ENCODE data around the gene BCL2L13. TPM values are rescaled to one million over a fixed set of nuclear protein-coding genes. Genes with fewer than 3 reads are reported as not detected.

Gene BCL2L13
- total RNA-seq: 10 to 100 TPM; 26.2 to 44.5 (median 37.3) TPM
- long read RNA-seq, partial matches to known transcripts: 1 of 5 reads
- long read RNA-seq, other reads (novel, unspliced or antisense): 0 of 5 reads

- H3K27ac ChIP-seq: peak within 1 kb of the TSS; percentile 98 to 100 (median 100)
- H3K9me3 ChIP-seq: no peaks in the 10 kb centered on the region
- 0% methylated on average over 12 of the region's 70 CpGs for WGBS (ENCODE audit: insufficient coverage, low coverage, low lambda C conversion rate, missing lambda C conversion rate)
- peaks cover 0 to 13% (median 2%) of the 10 kb centered on the region in 4 donors for H3K4me1 ChIP-seq
- intact Hi-C loops (cut with DNase I): no loop called here
- peak; percentile 93 to 97 (median 96) for ATAC-seq
- H3K36me3 ChIP-seq: no peaks in the 10 kb centered on the region
- H3K4me3 ChIP-seq: peak within 1 kb of the TSS; percentile 74 to 91 (median 90)
- no peaks in the 10 kb centered on the region for H3K27me3 ChIP-seq
- peak; percentile 94 to 97 (median 94) for DNase-seq
- TF ChIP-seq POLR2A (IDR thresholded peaks at IDR 0.05) (peak; percentile 98), CTCF (IDR thresholded peaks at IDR 0.05) (no peak)
Measured at GRCh38 chr22:17638432-17639246, at the start of gene BCL2L13. TSS of gene BCL2L13 (plus strand) at chr22:17638757. CDS start at chr22:17655712, 16,955 bp downstream.

- H3K4me3 ChIP-seq: no peak overlapping the region
- no peaks in the 10 kb centered on the region for H3K27me3 ChIP-seq
- no peaks in the 10 kb centered on the region for H3K4me1 ChIP-seq
- intact Hi-C loops (cut with DNase I): no loop called here
- H3K27ac ChIP-seq: no peak overlapping the region
- no peaks in the 10 kb centered on the region for H3K9me3 ChIP-seq
- 80% methylated on average over 1 of the region's 10 CpGs for WGBS (ENCODE audit: insufficient coverage, low coverage, low lambda C conversion rate, missing lambda C conversion rate)
- TF ChIP-seq CTCF (IDR thresholded peaks at IDR 0.05): no peak
- no peak for TF ChIP-seq POLR2A (IDR thresholded peaks at IDR 0.05)
- peaks cover 3 to 82% (median 38%) of the 10 kb centered on the region in 4 donors for H3K36me3 ChIP-seq
- no peak for DNase-seq
- ATAC-seq: peak in 1 of 4 donors; percentile 19
Measured at GRCh38 chr22:17589810-17590375, 48.7 kb upstream of the BCL2L13 start.

- TF ChIP-seq POLR2A (IDR thresholded peaks at IDR 0.05): no peak
- no peak for TF ChIP-seq CTCF (IDR thresholded peaks at IDR 0.05)
- DNase-seq (no peak), ATAC-seq (no peak)
- Histone ChIP-seq H3K27ac (no peak overlapping the region), H3K9me3 (no peaks in the 10 kb centered on the region), H3K4me1 (no peaks in the 10 kb centered on the region), H3K27me3 (no peaks in the 10 kb centered on the region), H3K36me3 (peaks cover 3 to 84% (median 38%) of the 10 kb centered on the region in 4 donors), H3K4me3 (no peak overlapping the region)
- intact Hi-C loops (cut with DNase I): no loop called here
- WGBS (ENCODE audit: insufficient coverage, low coverage, low lambda C conversion rate, missing lambda C conversion rate): 83% methylated on average over 3 of the region's 5 CpGs
Measured at GRCh38 chr22:17590586-17590985, 48.0 kb upstream of the BCL2L13 start.

- DNase-seq (no peak), ATAC-seq (peak in 2 of 4 donors; percentile 28 to 41)
- Histone ChIP-seq H3K27me3 (no peaks in the 10 kb centered on the region), H3K9me3 (no peaks in the 10 kb centered on the region), H3K36me3 (peaks cover 9 to 91% (median 41%) of the 10 kb centered on the region in 4 donors), H3K4me1 (no peaks in the 10 kb centered on the region), H3K4me3 (no peak overlapping the region), H3K27ac (no peak overlapping the region)
- 90% methylated on average over 2 of the region's 5 CpGs for WGBS (ENCODE audit: insufficient coverage, low coverage, low lambda C conversion rate, missing lambda C conversion rate)
- TF ChIP-seq POLR2A (IDR thresholded peaks at IDR 0.05) (no peak), CTCF (IDR thresholded peaks at IDR 0.05) (no peak)
- intact Hi-C loops (cut with DNase I): no loop called here
Measured at GRCh38 chr22:17592201-17592600, 46.4 kb upstream of the BCL2L13 start.

Measured in right lobe of liver (tissue), 6 donors.